Measurements from ENCODE around the gene PGGHG. TPM values are rescaled to one million over a fixed set of nuclear protein-coding genes. Genes with fewer than 3 reads are reported as not detected.
A peak's percentile ranks its signal among the peaks of the same experiment; 100 is the strongest.

Gene PGGHG
- total and polyA plus RNA-seq, 10 of the 15 experiments (the other 5 are each of a cell fraction or from before 2014, with no cell fraction given) = 0.10 to 8.3 (median 1.8) TPM

GRCh38 chr11:288478-289397 lies at the start of gene PGGHG (continued):
- TF ChIP-seq CBFB (IDR thresholded peaks at IDR 0.05; ENCODE audit: low read depth) (no peak), NR2C1 (IDR thresholded peaks at IDR 0.05) (no peak), BCL11A (IDR thresholded peaks at IDR 0.05; ENCODE audit: low read depth, low read length) (no peak), NFYA (IDR thresholded peaks at IDR 0.05; ENCODE audit: borderline replicate concordance, low read depth, low read length) (no peak), EED (IDR thresholded peaks at IDR 0.05; ENCODE audit: low read depth) (0 out of 2 replicates have a peak, but pooled peaks have one; percentile 14), NR2F1 (conservative IDR thresholded peaks at IDR 0.05) (peak; percentile 52), MEF2A (IDR thresholded peaks at IDR 0.05; ENCODE audit: insufficient read depth, low read depth, low read length) (no peak), EGR1 (IDR thresholded peaks at IDR 0.05; ENCODE audit: borderline replicate concordance in 1 of 2, low read depth in 2 of 2, low read length in 2 of 2) (peak in 1 of 2 experiments; percentile 90; a peak in 2 of 3 replicates), GATAD2B (conservative IDR thresholded peaks at IDR 0.05; ENCODE audit: low read depth) (peak; percentile 46; the same call in 1 of the 2 replicates), IRF4 (IDR thresholded peaks at IDR 0.05; ENCODE audit: low read depth, low read length) (no peak), BACH1 (IDR thresholded peaks at IDR 0.05; ENCODE audit: borderline replicate concordance) (no peak), ZNF687 (IDR thresholded peaks at IDR 0.05) (peak; percentile 75; the same call in 1 of the 2 replicates), ZBTB40 (IDR thresholded peaks at IDR 0.05; ENCODE audit: borderline replicate concordance) (0 out of 2 replicates have a peak, but pooled peaks have one; percentile 15), POU2F2 (IDR thresholded peaks at IDR 0.05; ENCODE audit: borderline replicate concordance, low read depth, low read length) (no peak), DPF2 (IDR thresholded peaks at IDR 0.05) (peak; percentile 51; the same call in 1 of the 2 replicates), ATF2 (IDR thresholded peaks at IDR 0.05; ENCODE audit: low read length) (no peak), SRF (IDR thresholded peaks at IDR 0.05; ENCODE audit: low read depth in 2 of 2, low read length in 2 of 2) (no peak), SREBF1 (IDR thresholded peaks at IDR 0.05; ENCODE audit: low read length) (no peak), NR2C2 (IDR thresholded peaks at IDR 0.05; ENCODE audit: borderline replicate concordance, control insufficient read depth, insufficient read length, low read depth) (no peak), RUNX3 (IDR thresholded peaks at IDR 0.05; ENCODE audit: low read length) (no peak), ZNF217 (IDR thresholded peaks at IDR 0.05) (0 out of 2 replicates have a peak, but pooled peaks have one; percentile 38)

Measured in GM12878 (cell line).